Activated CD4-positive, alpha-beta T cell treated with anti-CD3 and anti-CD28 coated beads, Interleukin-2, amount 50 U/mL, for 24 hours (primary cell): Measurements from ENCODE around the gene TEX9.
A peak's percentile ranks its signal among the peaks of the same experiment; 100 is the strongest.

Source experiments
- DNase-seq, 2 donors: peaks; one replicate each; pipeline ENCODE4 v3.0.0-alpha.2; 2020; ENCODE audit warnings: low read depth in 1 of 2, low spot score in 1 of 2

TEX9 gene

DNA sequence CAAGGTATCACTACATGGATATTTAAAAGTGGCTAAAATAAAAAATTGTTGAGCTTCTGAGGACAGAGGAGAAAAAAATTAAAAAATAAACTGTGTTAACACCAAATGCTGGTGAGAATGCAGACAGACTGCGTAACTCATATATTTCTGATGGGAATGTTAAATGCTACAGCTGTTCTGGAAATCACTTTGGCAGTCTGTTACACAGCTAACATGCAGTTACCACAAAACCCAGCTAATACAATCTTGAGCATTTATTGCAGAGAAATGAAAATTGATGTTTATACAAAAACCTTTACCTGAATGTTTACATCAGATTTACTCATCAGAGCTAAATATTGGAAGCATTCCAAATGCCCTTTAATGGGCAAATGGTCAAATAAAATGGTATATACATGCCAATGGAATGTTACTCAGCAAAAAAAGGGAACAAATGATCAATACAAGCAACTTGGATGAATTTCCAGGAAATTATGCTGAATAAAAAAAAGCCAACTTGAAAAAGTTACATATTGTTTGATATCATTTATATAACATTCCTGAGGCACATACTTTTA lies 75.1 kb downstream of the TEX9 start:
- no peak for DNase-seq

DNA sequence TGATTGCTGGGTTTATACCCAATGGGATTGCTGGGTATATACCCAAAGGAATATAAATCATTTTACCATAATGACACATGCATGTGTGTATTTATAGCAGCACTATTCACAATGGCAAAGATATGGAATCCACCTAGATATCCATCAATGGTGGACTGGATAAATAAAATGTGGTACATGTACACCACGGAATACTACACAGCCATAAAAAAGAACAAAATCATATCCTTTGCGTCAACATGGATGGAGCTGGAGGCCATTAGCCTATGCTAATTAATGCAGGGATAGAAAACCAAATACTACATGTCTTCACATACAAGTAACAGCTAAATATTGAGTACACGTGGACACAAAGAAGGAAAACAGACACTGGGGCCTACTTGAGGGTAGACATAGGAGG lies 77.1 kb downstream of the TEX9 start:
- DNase-seq = no peak

DNA sequence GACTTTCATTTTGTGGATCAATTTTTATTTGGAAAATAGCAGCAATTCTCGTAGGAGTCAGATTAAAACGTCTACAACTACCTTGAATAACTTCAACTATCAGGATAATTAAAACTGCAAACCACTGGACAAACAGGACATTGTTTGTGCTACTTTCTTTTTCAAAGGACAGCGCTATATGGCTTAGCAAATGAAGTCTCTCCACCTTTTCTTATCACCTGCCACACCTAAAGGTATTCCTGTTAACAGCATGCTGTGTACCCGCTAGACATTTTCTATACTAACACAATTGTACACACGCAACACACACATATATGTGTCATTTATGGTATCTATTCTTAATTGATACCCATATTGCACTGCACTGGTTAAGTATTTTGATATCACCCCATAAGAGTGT lies 80.5 kb downstream of the TEX9 start:
- no peak for DNase-seq

DNA sequence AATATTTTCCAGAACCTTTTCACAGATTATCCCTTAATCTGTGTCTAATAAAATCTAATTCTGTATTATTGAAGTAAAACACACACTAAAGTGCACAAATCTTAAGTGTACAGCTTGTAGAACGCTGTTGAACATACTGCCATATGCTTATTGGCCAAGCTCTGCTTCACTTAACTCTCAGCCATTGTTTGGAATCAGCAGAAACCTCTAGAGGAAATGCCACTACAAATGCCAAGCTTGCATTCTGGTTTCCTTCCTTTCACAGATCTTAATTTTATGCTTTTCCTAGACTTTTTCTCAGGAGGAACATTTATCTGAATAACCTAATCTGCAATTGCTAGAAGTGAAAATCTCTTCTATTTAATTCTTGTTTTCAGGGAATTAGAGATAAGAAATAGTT lies 89.6 kb downstream of the TEX9 start:
- no peak for DNase-seq

DNA sequence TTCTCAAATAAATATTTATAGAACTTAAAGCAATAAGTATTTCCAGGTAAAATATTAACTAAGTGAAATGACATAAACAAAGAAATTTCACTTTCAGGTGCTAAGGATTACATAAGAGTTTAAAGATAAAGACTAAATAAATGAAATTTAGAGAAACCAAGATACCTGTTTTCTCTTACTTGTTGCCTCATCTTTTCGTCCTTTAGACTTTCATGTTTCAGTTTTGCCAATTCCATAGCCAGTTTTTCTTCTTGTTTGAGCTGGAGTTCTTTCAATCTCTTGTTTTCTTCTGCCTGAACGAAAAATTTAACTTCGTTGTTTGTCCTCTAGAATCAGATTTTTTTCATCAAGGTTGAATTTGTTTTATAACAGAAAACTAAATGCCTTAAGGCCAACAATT lies 91.0 kb downstream of the TEX9 start:
- DNase-seq = no peak

DNA sequence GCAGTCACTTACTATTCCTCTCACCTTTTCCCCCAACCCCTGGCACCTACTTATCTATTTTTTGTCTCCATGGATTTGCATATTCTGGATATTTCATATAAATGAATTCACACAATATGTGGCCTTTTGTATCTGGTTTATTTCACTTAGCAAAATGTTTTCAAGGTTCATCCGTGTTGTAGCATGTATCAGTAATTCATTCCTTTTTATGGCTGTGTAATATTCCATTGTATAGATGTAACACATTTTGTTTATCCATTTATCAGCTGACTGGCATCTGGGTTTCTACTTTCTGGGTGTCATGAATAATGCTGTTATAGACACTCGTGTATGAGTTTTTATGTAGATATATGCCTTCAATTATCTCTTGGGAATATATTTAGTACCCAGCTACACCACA lies 93.9 kb downstream of the TEX9 start:
- no peak for DNase-seq

DNA sequence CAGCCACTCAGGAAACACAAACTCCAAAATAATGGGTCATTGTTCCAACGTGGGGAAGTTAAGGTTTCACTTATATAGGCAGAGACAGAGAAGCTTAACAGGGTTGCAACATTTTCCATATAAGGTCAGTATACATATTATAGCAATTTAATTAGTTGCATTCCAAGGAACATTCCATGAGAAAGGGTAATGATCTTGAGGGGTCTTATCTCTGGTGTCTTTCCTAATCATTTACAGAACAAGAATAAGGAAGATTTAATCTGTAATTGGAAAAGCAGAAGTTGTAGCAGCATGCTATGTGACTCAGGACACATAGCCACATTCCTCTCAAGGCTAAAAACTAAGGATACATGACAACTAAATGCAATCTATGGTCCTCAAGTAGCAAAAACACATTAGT lies 94.8 kb downstream of the TEX9 start:
- no peak for DNase-seq

DNA sequence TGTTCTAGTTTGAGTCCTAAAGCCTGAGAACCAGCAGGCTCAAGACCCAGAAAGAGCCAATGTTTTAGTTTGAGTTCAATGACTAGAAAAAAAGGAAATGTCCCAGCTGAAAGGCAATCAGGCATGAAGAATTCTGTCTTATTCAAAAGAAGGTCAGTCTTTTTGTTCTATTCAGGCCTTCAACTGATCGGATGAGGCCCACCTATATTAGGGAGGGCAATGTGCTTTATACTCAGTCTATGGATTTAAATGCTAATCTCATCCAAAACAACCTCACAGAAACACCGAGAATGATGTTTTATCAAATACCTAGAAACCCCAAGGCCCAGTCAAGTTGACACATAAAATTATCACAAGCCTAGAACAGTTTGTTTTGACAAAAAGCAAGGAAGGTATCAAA lies 95.7 kb downstream of the TEX9 start:
- DNase-seq = no peak

DNA sequence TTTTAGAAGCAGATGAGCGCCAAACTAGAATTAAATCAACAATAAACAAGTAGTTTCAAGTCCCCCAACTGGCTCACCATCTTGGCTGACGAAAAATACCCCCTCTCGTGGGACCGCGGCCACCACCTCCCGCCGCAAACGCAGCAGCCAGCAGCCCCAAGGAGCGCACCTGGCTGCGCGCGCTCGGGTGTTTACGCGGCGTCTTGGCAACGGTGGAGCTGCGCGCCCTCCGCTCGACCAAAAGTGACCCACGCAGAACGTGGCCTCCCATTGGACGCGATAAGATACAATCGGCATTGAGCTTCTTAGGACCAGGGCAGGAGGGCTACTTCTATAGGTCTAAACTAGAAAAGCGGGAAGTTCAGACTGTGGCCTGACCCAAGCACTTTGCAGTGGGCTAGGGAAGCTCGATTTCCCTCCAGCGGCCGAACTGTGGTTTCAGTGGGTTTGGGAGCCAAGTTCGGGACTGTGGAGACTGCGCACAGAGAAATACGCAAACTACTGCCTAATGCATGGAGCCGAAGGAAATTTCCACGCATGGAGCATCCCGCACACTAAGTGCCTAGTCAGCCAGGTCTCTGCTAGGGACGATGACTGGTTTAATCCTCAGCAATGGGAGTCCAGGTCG lies 99.8 kb downstream of the TEX9 start, which contains the start of gene MNS1:
TSS of gene MNS1 (minus strand) at position 245 of the 628 bp plus-strand sequence. CDS start at position 80, 165 bp downstream.
- peak; percentile 24 to 56 for DNase-seq

DNA sequence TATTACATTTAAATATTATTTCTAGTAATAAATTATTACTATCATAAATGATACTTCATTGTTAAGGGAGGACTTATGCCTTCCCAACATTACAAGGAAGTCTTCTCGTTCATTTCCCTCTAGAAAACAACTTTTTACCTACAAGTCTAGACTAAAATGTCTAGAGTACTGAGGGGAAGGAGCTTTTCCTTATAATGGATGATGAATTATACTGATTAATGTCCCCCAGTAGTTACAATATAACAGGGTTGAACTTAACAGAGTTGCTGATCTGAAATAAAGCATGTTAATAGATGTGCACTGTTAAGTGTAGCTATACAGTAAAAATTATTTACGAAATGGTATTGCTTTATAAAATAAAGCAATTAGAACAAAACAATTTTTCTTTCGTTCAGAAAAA lies 102.4 kb downstream of the TEX9 start:
- DNase-seq = no peak

DNA sequence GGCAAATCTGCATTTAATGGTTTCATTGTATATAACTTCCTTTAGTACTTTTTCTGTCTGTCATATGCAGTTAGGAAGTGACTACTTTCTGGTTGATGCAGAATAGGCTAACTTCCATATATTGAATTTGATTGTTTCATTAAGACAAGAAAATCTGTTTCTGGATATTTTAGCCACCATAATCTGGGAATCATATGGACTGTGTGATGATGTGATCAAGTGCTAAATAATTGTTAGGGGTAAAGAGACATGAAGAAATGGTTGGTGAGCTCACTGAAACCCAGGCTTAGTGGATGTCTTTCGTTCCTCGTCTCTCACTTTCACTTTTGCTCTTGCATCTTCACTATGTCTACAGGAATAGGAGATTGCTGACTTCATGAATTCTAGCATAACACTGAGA lies 103.2 kb downstream of the TEX9 start:
- DNase-seq = no peak

DNA sequence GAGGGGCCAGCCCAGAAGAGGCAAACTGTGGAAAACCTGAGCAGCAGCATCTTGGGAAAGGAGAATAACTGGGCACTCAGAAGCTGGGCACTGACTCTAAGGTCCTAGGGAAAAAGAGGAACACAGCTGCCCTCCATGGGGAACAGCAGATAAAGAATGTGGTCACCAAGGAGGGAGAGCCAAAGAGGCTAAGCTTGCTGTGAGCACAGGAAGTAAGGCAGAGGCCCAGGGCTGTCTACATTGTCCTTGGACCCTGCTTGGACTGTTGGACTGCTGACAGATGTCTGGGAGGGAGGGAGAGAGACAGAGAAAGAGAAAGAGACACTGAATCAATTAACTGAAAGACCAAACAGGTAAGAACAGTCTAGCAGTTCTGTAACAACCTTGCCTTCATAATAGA lies 104.3 kb downstream of the TEX9 start:
- no peak for DNase-seq

DNA sequence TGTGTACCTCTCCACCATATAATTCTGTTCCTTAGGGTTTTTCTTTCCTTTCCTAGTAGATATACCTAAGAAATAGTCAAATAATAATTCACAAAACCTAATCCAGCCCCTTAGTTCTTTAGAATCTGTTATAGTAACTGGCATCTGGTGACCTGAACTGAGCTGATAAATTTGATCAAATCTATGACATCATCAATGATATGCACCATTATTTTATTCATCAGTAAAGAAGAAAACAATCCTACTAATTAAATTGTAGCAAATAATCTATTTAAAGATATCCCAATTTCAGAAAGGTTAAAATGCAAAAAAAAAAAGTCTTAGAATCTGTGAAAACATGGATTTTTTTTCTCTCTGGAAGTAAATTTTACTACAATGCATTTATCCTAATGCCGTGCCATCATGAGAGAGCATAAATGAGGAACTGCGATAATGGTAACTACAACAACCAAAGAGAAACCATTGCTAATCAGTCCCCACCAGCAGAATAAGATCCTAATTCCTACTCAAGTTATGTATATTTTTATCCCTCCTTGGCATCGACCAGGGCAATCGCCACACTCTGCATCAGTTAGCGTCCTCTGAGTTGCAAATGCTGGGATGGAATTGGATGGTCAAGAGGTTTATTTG lies 106.3 kb downstream of the TEX9 start:
- no peak for DNase-seq

DNA sequence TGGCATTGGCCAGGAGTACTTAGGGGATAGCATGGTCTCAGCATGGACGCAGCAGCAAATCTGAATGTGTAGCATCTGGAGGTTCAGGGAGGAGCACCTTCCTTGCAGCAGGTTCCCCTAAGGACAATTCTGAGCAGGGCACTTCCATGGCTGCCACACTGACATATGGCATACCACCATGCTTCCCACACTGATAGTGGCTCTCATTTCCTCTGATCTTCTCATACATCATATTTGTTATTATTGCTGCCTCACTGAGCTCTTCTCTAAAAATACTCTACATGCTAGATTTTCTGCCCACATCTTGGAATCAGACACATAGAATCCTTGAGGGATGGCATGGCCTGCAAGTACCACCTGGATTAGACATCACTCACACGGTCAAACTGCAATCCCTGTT lies 107.1 kb downstream of the TEX9 start:
- DNase-seq = no peak

DNA sequence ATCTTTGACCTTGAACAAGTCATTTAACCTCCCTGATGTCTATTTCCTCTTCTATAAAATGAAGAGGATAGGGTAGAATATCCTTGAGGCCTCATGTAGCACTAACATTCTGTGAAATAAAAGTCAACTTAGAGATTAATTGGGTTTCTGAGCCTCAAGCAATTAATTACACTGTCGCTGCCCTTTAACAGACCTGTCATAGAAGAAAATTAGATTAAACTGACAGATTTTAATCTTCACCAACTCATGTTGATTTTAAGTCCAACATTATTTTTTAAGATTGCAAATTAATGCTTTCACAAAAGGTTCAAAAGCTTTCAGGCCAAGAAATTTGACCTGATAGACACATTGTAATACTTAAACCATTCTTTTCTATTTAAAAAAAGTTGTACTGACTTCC lies 107.8 kb downstream of the TEX9 start:
- no peak for DNase-seq

DNA sequence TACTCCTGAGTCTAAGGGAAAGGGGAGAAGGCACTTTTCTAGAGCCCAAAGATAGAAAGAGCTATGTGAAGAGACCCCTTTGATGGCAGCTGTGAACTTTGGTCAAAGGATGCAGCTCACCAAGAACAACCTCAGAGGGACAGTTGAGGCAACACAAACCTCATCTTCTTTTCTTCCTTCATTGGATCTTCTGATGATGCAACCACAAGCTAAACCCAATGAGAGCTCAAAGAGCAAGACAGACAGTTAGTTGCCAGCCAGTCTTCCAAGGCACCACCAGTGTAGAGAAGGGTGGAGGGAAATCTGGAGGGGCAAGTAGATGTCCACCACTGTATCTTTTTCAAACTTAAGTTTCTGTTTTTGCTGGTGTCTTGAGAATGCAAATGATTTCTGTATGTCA lies 110.1 kb downstream of the TEX9 start:
- no peak for DNase-seq
